Immature natural killer cell (primary cell): ENCODE data around the gene HSDL1. TPM values are rescaled to one million over a fixed set of nuclear protein-coding genes. Genes with fewer than 3 reads are reported as not detected.
A peak's percentile ranks its signal among the peaks of the same experiment; 100 is the strongest.

Experiments used
- DNase-seq, 3 donors: peaks; one replicate each; pipeline ENCODE4 v3.0.0; 2022; ENCODE audit warnings: mixed read lengths in 1 of 3
- H3K27ac Mint-ChIP-seq, 6 donors: one replicate each; pipeline ENCODE4 v1.8.0; 2020; ENCODE audit warnings: mixed read lengths in 6 of 6, mild to moderate bottlenecking in 5 of 6, inconsistent platforms in 4 of 6, moderate library complexity in 3 of 6
- H3K27me3 Mint-ChIP-seq, 3 donors: one replicate each; pipeline ENCODE4 v1.8.0; 2020 to 2021; ENCODE audit warnings: low read depth in 3 of 3, mild to moderate bottlenecking in 3 of 3, mixed read lengths in 3 of 3, moderate library complexity in 3 of 3, inconsistent platforms in 1 of 3
- H3K36me3 Mint-ChIP-seq, 3 donors: one replicate each; pipeline ENCODE4 v1.8.0; 2020; ENCODE audit warnings: mixed read lengths in 3 of 3, inconsistent platforms in 2 of 3, mild to moderate bottlenecking in 2 of 3
- H3K4me1 Mint-ChIP-seq, 2 donors: one replicate each; pipeline ENCODE4 v1.8.0; 2020; ENCODE audit warnings: inconsistent platforms in 2 of 2, mild to moderate bottlenecking in 2 of 2, mixed read lengths in 2 of 2, moderate library complexity in 1 of 2
- H3K4me3 Mint-ChIP-seq, 5 donors: one replicate each; pipeline ENCODE4 v1.8.0; 2020; ENCODE audit warnings: mild to moderate bottlenecking in 5 of 5, mixed read lengths in 5 of 5, inconsistent platforms in 3 of 5, moderate library complexity in 3 of 5
- H3K9me3 Mint-ChIP-seq, 6 donors: one replicate each; pipeline ENCODE4 v1.8.0; 2020; ENCODE audit warnings: mild to moderate bottlenecking in 6 of 6, mixed read lengths in 6 of 6, inconsistent platforms in 4 of 6, moderate library complexity in 3 of 6
- polyA plus RNA-seq, 3 donors: library from polyadenylated mRNA; unstranded; fragments of 300-500 nt; fragmentation: Illumina TruSeq; gene quantifications; one replicate each; pipeline ENCODE4 v1.2.3, GENCODE V29; 2021

Gene HSDL1
- polyA plus RNA-seq, 3 donors from 2014 or later, result 6.9 to 13.8 (median 12.2) TPM

GRCh38 chr16:84165746-84166145 lies 20.8 kb upstream of the HSDL1 start:
- DNase-seq, result no peak
- peaks cover 0 to 2% (median 0%) of the 10 kb centered on the region in 6 donors for H3K9me3 Mint-ChIP-seq
- no peaks in the 10 kb centered on the region for H3K36me3 Mint-ChIP-seq
- H3K4me1 Mint-ChIP-seq, result no peaks in the 10 kb centered on the region
- H3K27ac Mint-ChIP-seq, result no peak overlapping the region
- H3K4me3 Mint-ChIP-seq, result no peak overlapping the region
- peaks cover 5 to 19% (median 7%) of the 10 kb centered on the region in 3 donors for H3K27me3 Mint-ChIP-seq

- Mint-ChIP-seq H3K36me3 (no peaks in the 10 kb centered on the region), H3K27me3 (peaks cover 0 to 18% (median 11%) of the 10 kb centered on the region in 3 donors), H3K9me3 (peaks cover 0 to 2% (median 0%) of the 10 kb centered on the region in 6 donors), H3K4me3 (no peak overlapping the region), H3K27ac (no peak overlapping the region), H3K4me1 (no peaks in the 10 kb centered on the region)
- no peak for DNase-seq
Measured at GRCh38 chr16:84161801-84162200, 16.8 kb upstream of the HSDL1 start.

- Mint-ChIP-seq H3K36me3 (no peaks in the 10 kb centered on the region), H3K9me3 (peaks cover 0 to 2% (median 0%) of the 10 kb centered on the region in 6 donors), H3K27ac (no peak overlapping the region), H3K4me3 (no peak overlapping the region), H3K4me1 (no peaks in the 10 kb centered on the region), H3K27me3 (peaks cover 0 to 17% (median 11%) of the 10 kb centered on the region in 3 donors)
- no peak for DNase-seq
Measured at GRCh38 chr16:84161037-84161436, 16.1 kb upstream of the HSDL1 start.

- DNase-seq, result no peak
- peaks cover 0 to 15% (median 13%) of the 10 kb centered on the region in 3 donors for H3K27me3 Mint-ChIP-seq
- H3K36me3 Mint-ChIP-seq, result no peaks in the 10 kb centered on the region
- no peak overlapping the region for H3K4me3 Mint-ChIP-seq
- peaks cover 0 to 2% (median 0%) of the 10 kb centered on the region in 6 donors for H3K9me3 Mint-ChIP-seq
- H3K27ac Mint-ChIP-seq, result no peak overlapping the region
- no peaks in the 10 kb centered on the region for H3K4me1 Mint-ChIP-seq
Measured at GRCh38 chr16:84159800-84160199, 14.8 kb upstream of the HSDL1 start.

- Mint-ChIP-seq H3K36me3 (no peaks in the 10 kb centered on the region), H3K27ac (no peak overlapping the region), H3K9me3 (peaks cover 0 to 2% (median 0%) of the 10 kb centered on the region in 6 donors), H3K4me3 (no peak overlapping the region), H3K4me1 (no peaks in the 10 kb centered on the region), H3K27me3 (peaks cover 0 to 15% (median 11%) of the 10 kb centered on the region in 3 donors)
- DNase-seq, result no peak
Measured at GRCh38 chr16:84159007-84159406, 14.0 kb upstream of the HSDL1 start.

GRCh38 chr16:84156342-84156784 lies 11.4 kb upstream of the HSDL1 start:
- Mint-ChIP-seq H3K4me1 (no peaks in the 10 kb centered on the region), H3K4me3 (no peak overlapping the region)

GRCh38 chr16:84155771-84156170 lies 10.8 kb upstream of the HSDL1 start:
- peaks cover 0 to 1% (median 0%) of the 10 kb centered on the region in 6 donors for H3K9me3 Mint-ChIP-seq
- H3K27me3 Mint-ChIP-seq, result peaks cover 0 to 12% (median 9%) of the 10 kb centered on the region in 3 donors

More at GRCh38 chr16:84156342-84156784, 11.4 kb upstream of the HSDL1 start:
- Mint-ChIP-seq H3K27ac (no peak overlapping the region), H3K36me3 (no peaks in the 10 kb centered on the region), H3K27me3 (peaks cover 0 to 12% (median 9%) of the 10 kb centered on the region in 3 donors), H3K9me3 (peaks cover 0 to 1% (median 0%) of the 10 kb centered on the region in 6 donors)
- DNase-seq, result no peak

GRCh38 chr16:84155226-84155625 lies 10.2 kb upstream of the HSDL1 start:
- DNase-seq, result no peak
- Mint-ChIP-seq H3K4me3 (no peak overlapping the region), H3K9me3 (peaks cover 0 to 1% (median 0%) of the 10 kb centered on the region in 6 donors), H3K4me1 (no peaks in the 10 kb centered on the region), H3K27me3 (peaks cover 0 to 10% (median 9%) of the 10 kb centered on the region in 3 donors), H3K27ac (no peak overlapping the region), H3K36me3 (no peaks in the 10 kb centered on the region)

More at GRCh38 chr16:84155771-84156170, 10.8 kb upstream of the HSDL1 start:
- no peak overlapping the region for H3K4me3 Mint-ChIP-seq
- no peaks in the 10 kb centered on the region for H3K4me1 Mint-ChIP-seq
- H3K27ac Mint-ChIP-seq, result peak overlapping the region in 1 of 6 donors; percentile 52
- no peak for DNase-seq
- no peaks in the 10 kb centered on the region for H3K36me3 Mint-ChIP-seq

- H3K9me3 Mint-ChIP-seq, result peaks cover 0 to 1% (median 0%) of the 10 kb centered on the region in 6 donors
- no peak for DNase-seq
- no peak overlapping the region for H3K27ac Mint-ChIP-seq
- no peaks in the 10 kb centered on the region for H3K36me3 Mint-ChIP-seq
- H3K27me3 Mint-ChIP-seq, result peaks cover 0 to 11% (median 3%) of the 10 kb centered on the region in 3 donors
- no peak overlapping the region for H3K4me3 Mint-ChIP-seq
- no peaks in the 10 kb centered on the region for H3K4me1 Mint-ChIP-seq
Measured at GRCh38 chr16:84153660-84154214, 8.8 kb upstream of the HSDL1 start.

- Mint-ChIP-seq H3K9me3 (peaks cover 0 to 1% (median 0%) of the 10 kb centered on the region in 6 donors), H3K36me3 (no peaks in the 10 kb centered on the region), H3K4me1 (peaks cover 0 to 2% of the 10 kb centered on the region in 2 donors), H3K27ac (no peak overlapping the region), H3K27me3 (peaks cover under 1 to 5% (median 5%) of the 10 kb centered on the region in 3 donors), H3K4me3 (no peak overlapping the region)
- DNase-seq, result no peak
Measured at GRCh38 chr16:84150926-84151325, 5.9 kb upstream of the HSDL1 start.

- H3K9me3 Mint-ChIP-seq, result no peaks in the 10 kb centered on the region
- H3K27me3 Mint-ChIP-seq, result peaks cover 0 to 3% (median 2%) of the 10 kb centered on the region in 3 donors
- peaks cover 8 to 19% of the 10 kb centered on the region in 2 donors for H3K4me1 Mint-ChIP-seq
- H3K27ac Mint-ChIP-seq, result peak overlapping the region; percentile 73 to 94 (median 84)
- DNase-seq, result peak; percentile 22 to 47 (median 31)
- H3K4me3 Mint-ChIP-seq, result peak overlapping the region; percentile 90 to 96 (median 94)
- H3K36me3 Mint-ChIP-seq, result no peaks in the 10 kb centered on the region
Measured at GRCh38 chr16:84144209-84144858, 643 bp downstream of the HSDL1 start.

GRCh38 chr16:84143784-84144199 lies 1.2 kb downstream of the HSDL1 start:
- DNase-seq, result no peak
- H3K36me3 Mint-ChIP-seq, result no peaks in the 10 kb centered on the region
- peak overlapping the region in 5 of 6 donors; percentile 73 to 90 (median 82) for H3K27ac Mint-ChIP-seq
- H3K9me3 Mint-ChIP-seq, result no peaks in the 10 kb centered on the region
- peak overlapping the region; percentile 90 to 96 (median 94) for H3K4me3 Mint-ChIP-seq
- peaks cover 10 to 23% of the 10 kb centered on the region in 2 donors for H3K4me1 Mint-ChIP-seq
- peaks cover 0 to 3% (median 2%) of the 10 kb centered on the region in 3 donors for H3K27me3 Mint-ChIP-seq

GRCh38 chr16:84143081-84143480 lies 1.9 kb downstream of the HSDL1 start:
- H3K9me3 Mint-ChIP-seq, result no peaks in the 10 kb centered on the region
- no peak overlapping the region for H3K27ac Mint-ChIP-seq
- H3K4me1 Mint-ChIP-seq, result peaks cover 10 to 26% of the 10 kb centered on the region in 2 donors
- DNase-seq, result no peak
- peaks cover 0 to 3% (median 2%) of the 10 kb centered on the region in 3 donors for H3K27me3 Mint-ChIP-seq
- no peaks in the 10 kb centered on the region for H3K36me3 Mint-ChIP-seq
- peak overlapping the region in 4 of 5 donors; percentile 26 to 95 (median 54) for H3K4me3 Mint-ChIP-seq

- Mint-ChIP-seq H3K4me3 (no peak overlapping the region), H3K36me3 (no peaks in the 10 kb centered on the region), H3K9me3 (no peaks in the 10 kb centered on the region), H3K4me1 (peaks cover 12 to 26% of the 10 kb centered on the region in 2 donors), H3K27ac (no peak overlapping the region), H3K27me3 (peaks cover 0 to 3% (median 2%) of the 10 kb centered on the region in 3 donors)
- no peak for DNase-seq
Measured at GRCh38 chr16:84141143-84141670, 3.8 kb downstream of the HSDL1 start.
